Measurements from ENCODE around the gene ROBO4. TPM values are rescaled to one million over a fixed set of nuclear protein-coding genes. Genes with fewer than 3 reads are reported as not detected.

The ROBO4 gene
- total RNA-seq, 1 donor from 2014 or later = 0.25 TPM

GRCh38 chr11:124942466-124943253 is 45.0 kb upstream of the ROBO4 start:
- no peak overlapping the region for H3K9ac ChIP-seq (ENCODE audit: low read length)
- H3K9me3 ChIP-seq (ENCODE audit: insufficient read depth, low read depth, low read length) = no peaks in the 10 kb centered on the region
- H3K27ac ChIP-seq (ENCODE audit: low read depth, low read length) = no peak overlapping the region
- Mint-ChIP-seq H3K27ac (ENCODE audit: unreplicated experiment) (no peak overlapping the region), H3K4me1 (ENCODE audit: low read depth, unreplicated experiment) (peaks cover 12% of the 10 kb centered on the region), H3K4me3 (ENCODE audit: unreplicated experiment) (no peak overlapping the region), H3K27me3 (ENCODE audit: low read depth, unreplicated experiment) (no peaks in the 10 kb centered on the region), H3K36me3 (ENCODE audit: low read depth, unreplicated experiment) (no peaks in the 10 kb centered on the region), H3K9me3 (ENCODE audit: unreplicated experiment) (no peaks in the 10 kb centered on the region)
- no peak overlapping the region for H2AFZ ChIP-seq (ENCODE audit: low read depth, low read length)
- no peaks in the 10 kb centered on the region for H3K79me2 ChIP-seq (ENCODE audit: insufficient read depth, low read length)
- no peaks in the 10 kb centered on the region for H4K20me1 ChIP-seq (ENCODE audit: insufficient read depth, low read length)
- H3K4me2 ChIP-seq (ENCODE audit: low read length) = no peak overlapping the region
- FAIRE-seq = no peak
- no peak for DNase-seq (ENCODE audit: low read depth)
- H3K4me3 ChIP-seq (ENCODE audit: insufficient read depth, low read depth, low read length) = no peak overlapping the region
- no peaks in the 10 kb centered on the region for H3K36me3 ChIP-seq (ENCODE audit: insufficient read depth, low read length)
- H3K27me3 ChIP-seq (ENCODE audit: insufficient read depth, low read length) = no peaks in the 10 kb centered on the region
- H3K4me1 ChIP-seq (ENCODE audit: insufficient read depth, low read length) = no peaks in the 10 kb centered on the region
- TF ChIP-seq CTCF (IDR thresholded peaks at IDR 0.05; ENCODE audit: insufficient read depth, low read depth, low read length) (no peak), EZH2 (IDR thresholded peaks at IDR 0.05; ENCODE audit: insufficient read depth, low read length) (no peak)

- no peak overlapping the region for H3K27ac Mint-ChIP-seq (ENCODE audit: unreplicated experiment)
- TF ChIP-seq CTCF (IDR thresholded peaks at IDR 0.05; ENCODE audit: insufficient read depth, low read depth, low read length) = no peak
- TF ChIP-seq EZH2 (IDR thresholded peaks at IDR 0.05; ENCODE audit: insufficient read depth, low read length) = no peak
- Histone ChIP-seq H3K9me3 (ENCODE audit: insufficient read depth, low read depth, low read length) (no peaks in the 10 kb centered on the region), H3K79me2 (ENCODE audit: insufficient read depth, low read length) (no peaks in the 10 kb centered on the region), H3K36me3 (ENCODE audit: insufficient read depth, low read length) (no peaks in the 10 kb centered on the region), H3K27ac (ENCODE audit: low read depth, low read length) (no peak overlapping the region), H3K9ac (ENCODE audit: low read length) (no peak overlapping the region), H2AFZ (ENCODE audit: low read depth, low read length) (no peak overlapping the region), H3K27me3 (ENCODE audit: insufficient read depth, low read length) (no peaks in the 10 kb centered on the region), H4K20me1 (ENCODE audit: insufficient read depth, low read length) (no peaks in the 10 kb centered on the region), H3K4me2 (ENCODE audit: low read length) (no peak overlapping the region), H3K4me1 (ENCODE audit: insufficient read depth, low read length) (no peaks in the 10 kb centered on the region), H3K4me3 (ENCODE audit: insufficient read depth, low read depth, low read length) (no peak overlapping the region)
- no peaks in the 10 kb centered on the region for H3K36me3 Mint-ChIP-seq (ENCODE audit: low read depth, unreplicated experiment)
- FAIRE-seq (no peak), DNase-seq (ENCODE audit: low read depth) (no peak)
- no peaks in the 10 kb centered on the region for H3K9me3 Mint-ChIP-seq (ENCODE audit: unreplicated experiment)
- H3K27me3 Mint-ChIP-seq (ENCODE audit: low read depth, unreplicated experiment) = peaks cover 2% of the 10 kb centered on the region
- H3K4me3 Mint-ChIP-seq (ENCODE audit: unreplicated experiment) = no peak overlapping the region
- H3K4me1 Mint-ChIP-seq (ENCODE audit: low read depth, unreplicated experiment) = peaks cover 9% of the 10 kb centered on the region
Observed at GRCh38 chr11:124941703-124942102, 44.0 kb upstream of the ROBO4 start.

GRCh38 chr11:124938970-124939369 is 41.3 kb upstream of the ROBO4 start:
- TF ChIP-seq CTCF (IDR thresholded peaks at IDR 0.05; ENCODE audit: insufficient read depth, low read depth, low read length) (no peak), EZH2 (IDR thresholded peaks at IDR 0.05; ENCODE audit: insufficient read depth, low read length) (no peak)
- no peaks in the 10 kb centered on the region for H3K36me3 ChIP-seq (ENCODE audit: insufficient read depth, low read length)
- Mint-ChIP-seq H3K4me1 (ENCODE audit: low read depth, unreplicated experiment) (peaks cover 7% of the 10 kb centered on the region), H3K4me3 (ENCODE audit: unreplicated experiment) (no peak overlapping the region), H3K27me3 (ENCODE audit: low read depth, unreplicated experiment) (peaks cover 2% of the 10 kb centered on the region), H3K36me3 (ENCODE audit: low read depth, unreplicated experiment) (no peaks in the 10 kb centered on the region), H3K27ac (ENCODE audit: unreplicated experiment) (no peak overlapping the region), H3K9me3 (ENCODE audit: unreplicated experiment) (no peaks in the 10 kb centered on the region)
- H2AFZ ChIP-seq (ENCODE audit: low read depth, low read length) = no peak overlapping the region
- no peak overlapping the region for H3K9ac ChIP-seq (ENCODE audit: low read length)
- H3K79me2 ChIP-seq (ENCODE audit: insufficient read depth, low read length) = no peaks in the 10 kb centered on the region
- no peaks in the 10 kb centered on the region for H4K20me1 ChIP-seq (ENCODE audit: insufficient read depth, low read length)
- no peak for DNase-seq (ENCODE audit: low read depth)
- H3K4me2 ChIP-seq (ENCODE audit: low read length) = no peak overlapping the region
- H3K27ac ChIP-seq (ENCODE audit: low read depth, low read length) = no peak overlapping the region
- H3K4me3 ChIP-seq (ENCODE audit: insufficient read depth, low read depth, low read length) = no peak overlapping the region
- H3K4me1 ChIP-seq (ENCODE audit: insufficient read depth, low read length) = peaks cover 15% of the 10 kb centered on the region
- H3K27me3 ChIP-seq (ENCODE audit: insufficient read depth, low read length) = no peaks in the 10 kb centered on the region
- no peak for FAIRE-seq
- H3K9me3 ChIP-seq (ENCODE audit: insufficient read depth, low read depth, low read length) = no peaks in the 10 kb centered on the region
